ENCODE measurements around the gene CSF1.

The CSF1 gene

GRCh38 chr1:109931911-109932636 lies 21.4 kb downstream of the CSF1 start:
- DNase-seq, result no peak
- Histone ChIP-seq H3K9me3 (ENCODE audit: severe bottlenecking) (no peaks in the 10 kb centered on the region), H3K36me3 (no peaks in the 10 kb centered on the region), H3K27me3 (ENCODE audit: insufficient read depth, low read depth, severe bottlenecking) (no peaks in the 10 kb centered on the region), H3K27ac (no peak overlapping the region), H3K4me3 (ENCODE audit: low read depth, low read length) (no peak overlapping the region)
- TF ChIP-seq CTCF (IDR thresholded peaks at IDR 0.05; ENCODE audit: low read depth, low read length), result no peak

- H3K27ac ChIP-seq, result no peak overlapping the region
- H3K4me3 ChIP-seq (ENCODE audit: low read depth, low read length), result no peak overlapping the region
- H3K27me3 ChIP-seq (ENCODE audit: insufficient read depth, low read depth, severe bottlenecking), result no peaks in the 10 kb centered on the region
- H3K36me3 ChIP-seq, result no peaks in the 10 kb centered on the region
- no peaks in the 10 kb centered on the region for H3K9me3 ChIP-seq (ENCODE audit: severe bottlenecking)
- DNase-seq, result no peak
- no peak for TF ChIP-seq CTCF (IDR thresholded peaks at IDR 0.05; ENCODE audit: low read depth, low read length)
These were observed 22.0 kb downstream of the CSF1 start for GRCh38 chr1:109932679-109933078.

- no peak for DNase-seq
- H3K4me3 ChIP-seq (ENCODE audit: low read depth, low read length), result no peak overlapping the region
- no peaks in the 10 kb centered on the region for H3K9me3 ChIP-seq (ENCODE audit: severe bottlenecking)
- H3K36me3 ChIP-seq, result no peaks in the 10 kb centered on the region
- no peak overlapping the region for H3K27ac ChIP-seq
- TF ChIP-seq CTCF (IDR thresholded peaks at IDR 0.05; ENCODE audit: low read depth, low read length), result no peak
- no peaks in the 10 kb centered on the region for H3K27me3 ChIP-seq (ENCODE audit: insufficient read depth, low read depth, severe bottlenecking)
These were observed 23.4 kb downstream of the CSF1 start for GRCh38 chr1:109933856-109934711.

GRCh38 chr1:109935451-109935900 lies 24.8 kb downstream of the CSF1 start:
- TF ChIP-seq CTCF (IDR thresholded peaks at IDR 0.05; ENCODE audit: low read depth, low read length), result no peak
- H3K27me3 ChIP-seq (ENCODE audit: insufficient read depth, low read depth, severe bottlenecking), result no peaks in the 10 kb centered on the region
- H3K9me3 ChIP-seq (ENCODE audit: severe bottlenecking), result no peaks in the 10 kb centered on the region
- no peak for DNase-seq
- H3K27ac ChIP-seq, result no peak overlapping the region
- no peaks in the 10 kb centered on the region for H3K36me3 ChIP-seq
- H3K4me3 ChIP-seq (ENCODE audit: low read depth, low read length), result no peak overlapping the region

DNA sequence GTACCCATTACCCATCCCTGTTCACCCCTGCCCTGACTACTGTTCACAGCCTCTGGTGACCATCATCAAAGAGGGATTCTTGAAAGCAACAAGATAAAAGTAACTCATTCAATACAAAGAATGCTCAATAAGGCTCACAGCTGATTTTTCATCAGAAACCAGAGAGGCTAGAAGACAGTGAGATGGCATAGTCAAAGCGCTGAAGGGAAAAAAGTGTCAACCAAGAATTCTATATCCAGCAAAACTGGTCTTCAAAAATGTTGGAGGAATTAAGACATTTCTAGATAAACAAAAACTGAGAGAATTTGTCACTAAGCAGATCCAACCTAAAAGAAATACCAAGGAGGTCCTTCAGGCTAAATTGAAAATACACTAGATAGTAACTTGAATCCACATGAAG lies 27.1 kb downstream of the CSF1 start:
- DNase-seq, result no peak
- H3K9me3 ChIP-seq (ENCODE audit: severe bottlenecking), result no peaks in the 10 kb centered on the region
- H3K4me3 ChIP-seq (ENCODE audit: low read depth, low read length), result no peak overlapping the region
- no peak for TF ChIP-seq CTCF (IDR thresholded peaks at IDR 0.05; ENCODE audit: low read depth, low read length)
- no peaks in the 10 kb centered on the region for H3K27me3 ChIP-seq (ENCODE audit: insufficient read depth, low read depth, severe bottlenecking)
- no peaks in the 10 kb centered on the region for H3K36me3 ChIP-seq
- no peak overlapping the region for H3K27ac ChIP-seq
